Lower leg skin (tissue), 3 donors: ENCODE results near the gene GATM.

Experiments
- CTCF ChIP-seq, 3 donors: fragments of 450-650 bp; IDR thresholded peaks; one replicate each; pipeline ENCODE4 v1.5.1; 2016; ENCODE audit warnings: antibody characterized with exemption in 3 of 3, mild to moderate bottlenecking in 3 of 3, moderate library complexity in 2 of 3
- POLR2A ChIP-seq, 2 donors: fragments of 450-650 bp; IDR thresholded peaks; one replicate each; pipeline ENCODE4 v1.6.1; 2016 to 2017; ENCODE audit warnings: antibody characterized with exemption in 2 of 2, mild to moderate bottlenecking in 1 of 2, moderate library complexity in 1 of 2

GRCh38 chr15:45341790-45342189, 36.6 kb downstream of the GATM start:
- TF ChIP-seq CTCF (IDR thresholded peaks at IDR 0.05), result no peak
- TF ChIP-seq POLR2A (IDR thresholded peaks at IDR 0.05), result no peak
